ENCODE measurements around the gene FASN.

FASN gene

GRCh38 chr17:82049521-82049971, 48.5 kb downstream of the FASN start:
- TF ChIP-seq CTCF (IDR thresholded peaks at IDR 0.05; ENCODE audit: low read depth, low read length) = no peak
- DNase-seq (ENCODE audit: extremely low read depth, low read depth) = no peak

- no peak for DNase-seq (ENCODE audit: extremely low read depth, low read depth)
- no peak for TF ChIP-seq CTCF (IDR thresholded peaks at IDR 0.05; ENCODE audit: low read depth, low read length)
Observed at GRCh38 chr17:82049106-82049505, 48.9 kb downstream of the FASN start.

- no peak for TF ChIP-seq CTCF (IDR thresholded peaks at IDR 0.05; ENCODE audit: low read depth, low read length)
- no peak for DNase-seq (ENCODE audit: extremely low read depth, low read depth)
Observed at GRCh38 chr17:82048571-82048971, 49.5 kb downstream of the FASN start.

- no peak for TF ChIP-seq CTCF (IDR thresholded peaks at IDR 0.05; ENCODE audit: low read depth, low read length)
- no peak for DNase-seq (ENCODE audit: extremely low read depth, low read depth)
Observed at GRCh38 chr17:82047914-82048570, 50.0 kb downstream of the FASN start.

GRCh38 chr17:82047379-82047778, 50.7 kb downstream of the FASN start:
- no peak for TF ChIP-seq CTCF (IDR thresholded peaks at IDR 0.05; ENCODE audit: low read depth, low read length)
- DNase-seq (ENCODE audit: extremely low read depth, low read depth) = no peak

GRCh38 chr17:82046903-82047302, 51.1 kb downstream of the FASN start:
- no peak for DNase-seq (ENCODE audit: extremely low read depth, low read depth)
- no peak for TF ChIP-seq CTCF (IDR thresholded peaks at IDR 0.05; ENCODE audit: low read depth, low read length)

- no peak for DNase-seq (ENCODE audit: extremely low read depth, low read depth)
- TF ChIP-seq CTCF (IDR thresholded peaks at IDR 0.05; ENCODE audit: low read depth, low read length) = no peak
Observed at GRCh38 chr17:82045936-82046484, 52.0 kb downstream of the FASN start.
